ENCODE measurements around the gene SCNM1. TPM values are rescaled to one million over a fixed set of nuclear protein-coding genes. Genes with fewer than 3 reads are reported as not detected.

The SCNM1 gene
- total RNA-seq, 6 experiments from 2014 or later, result 7.5 to 13.2 (median 8.5) TPM

DNA sequence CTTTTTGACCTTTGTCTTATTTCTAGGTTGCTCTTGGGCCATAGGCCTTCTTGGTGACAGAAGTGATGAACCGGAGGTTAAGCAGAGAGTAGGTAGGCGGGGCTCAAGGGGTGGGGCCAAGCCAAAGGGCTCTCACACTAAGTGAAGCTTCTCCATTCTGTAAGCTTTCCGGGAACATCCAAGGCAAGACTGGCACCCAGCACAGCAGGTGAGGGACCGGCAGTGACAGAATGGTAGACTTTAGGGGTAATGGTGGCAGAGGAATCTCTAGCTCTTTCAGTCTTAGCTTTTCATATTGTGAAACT lies 9.5 kb upstream of the SCNM1 start, which contains the start of gene TNFAIP8L2:
TSS of gene TNFAIP8L2 (plus strand) at position 135 of the 305 bp plus-strand sequence. CDS start 2,049 bp downstream, outside the sequence.
- Histone ChIP-seq H3K4me3 (peak within 1 kb of the TSS; percentile 9 to 35 (median 25)), H3K36me3 (peaks cover 0 to 25% (median 16%) of the 10 kb centered on the region in 4 donors), H3K27me3 (no peaks in the 10 kb centered on the region), H3K27ac (peak within 1 kb of the TSS in 2 of 3 donors; percentile 43 to 45), H3K4me1 (no peaks in the 10 kb centered on the region), H3K9me3 (no peaks in the 10 kb centered on the region)
- TF ChIP-seq POLR2A (IDR thresholded peaks at IDR 0.05), result no peak
- TF ChIP-seq, protein P1, sequence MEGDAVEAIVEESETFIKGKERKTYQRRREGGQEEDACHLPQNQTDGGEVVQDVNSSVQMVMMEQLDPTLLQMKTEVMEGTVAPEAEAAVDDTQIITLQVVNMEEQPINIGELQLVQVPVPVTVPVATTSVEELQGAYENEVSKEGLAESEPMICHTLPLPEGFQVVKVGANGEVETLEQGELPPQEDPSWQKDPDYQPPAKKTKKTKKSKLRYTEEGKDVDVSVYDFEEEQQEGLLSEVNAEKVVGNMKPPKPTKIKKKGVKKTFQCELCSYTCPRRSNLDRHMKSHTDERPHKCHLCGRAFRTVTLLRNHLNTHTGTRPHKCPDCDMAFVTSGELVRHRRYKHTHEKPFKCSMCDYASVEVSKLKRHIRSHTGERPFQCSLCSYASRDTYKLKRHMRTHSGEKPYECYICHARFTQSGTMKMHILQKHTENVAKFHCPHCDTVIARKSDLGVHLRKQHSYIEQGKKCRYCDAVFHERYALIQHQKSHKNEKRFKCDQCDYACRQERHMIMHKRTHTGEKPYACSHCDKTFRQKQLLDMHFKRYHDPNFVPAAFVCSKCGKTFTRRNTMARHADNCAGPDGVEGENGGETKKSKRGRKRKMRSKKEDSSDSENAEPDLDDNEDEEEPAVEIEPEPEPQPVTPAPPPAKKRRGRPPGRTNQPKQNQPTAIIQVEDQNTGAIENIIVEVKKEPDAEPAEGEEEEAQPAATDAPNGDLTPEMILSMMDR (IDR thresholded peaks at IDR 0.05), result no peak
- ATAC-seq (peak; percentile 68 to 75 (median 70)), DNase-seq (peak in 2 of 3 donors; percentile 71 to 75)
- 27% methylated on average over 3 of the region's 4 CpGs for WGBS (ENCODE audit: insufficient coverage, low coverage, low lambda C conversion rate, missing lambda C conversion rate)
- intact Hi-C loops (cut with DNase I), result loop anchor here (5.0 to 10.0 kb wide), 2 partner anchors 59 to 132 kb away; no protein-coding TSS in a partner anchor

GRCh38 chr1:151157067-151157531 lies 8.8 kb upstream of the SCNM1 start:
- DNase-seq (no peak), ATAC-seq (peak; percentile 21 to 45 (median 36))
- TF ChIP-seq, protein P1 (IDR thresholded peaks at IDR 0.05), result no peak
- TF ChIP-seq POLR2A (IDR thresholded peaks at IDR 0.05), result no peak
- intact Hi-C loops (cut with DNase I), result loop anchor here (5.0 to 10.0 kb wide), 2 partner anchors 60 to 132 kb away; no protein-coding TSS in a partner anchor
- 34% methylated on average over 2 of the region's 6 CpGs for WGBS (ENCODE audit: insufficient coverage, low coverage, low lambda C conversion rate, missing lambda C conversion rate)
- no peaks in the 10 kb centered on the region for H3K9me3 ChIP-seq
- H3K4me1 ChIP-seq, result no peaks in the 10 kb centered on the region
- H3K27ac ChIP-seq, result peak overlapping the region in 2 of 3 donors; percentile 43 to 45
- H3K4me3 ChIP-seq, result peak overlapping the region; percentile 5 to 35 (median 9)
- H3K27me3 ChIP-seq, result no peaks in the 10 kb centered on the region
- peaks cover 0 to 32% (median 17%) of the 10 kb centered on the region in 4 donors for H3K36me3 ChIP-seq

GRCh38 chr1:151158326-151158725 lies 7.6 kb upstream of the SCNM1 start:
- TF ChIP-seq, protein P1 (IDR thresholded peaks at IDR 0.05), result no peak
- TF ChIP-seq POLR2A (IDR thresholded peaks at IDR 0.05), result no peak
- ATAC-seq (no peak), DNase-seq (no peak)
- Histone ChIP-seq H3K27ac (no peak overlapping the region), H3K4me1 (no peaks in the 10 kb centered on the region), H3K36me3 (peaks cover 0 to 32% (median 17%) of the 10 kb centered on the region in 4 donors), H3K9me3 (no peaks in the 10 kb centered on the region), H3K4me3 (peak overlapping the region in 1 of 3 donors; percentile 35), H3K27me3 (no peaks in the 10 kb centered on the region)
- intact Hi-C loops (cut with DNase I), result loop anchor here (5.0 to 10.0 kb wide), 2 partner anchors 61 to 134 kb away; no protein-coding TSS in a partner anchor
- WGBS (ENCODE audit: insufficient coverage, low coverage, low lambda C conversion rate, missing lambda C conversion rate), result 62% methylated on average over 5 of the region's 5 CpGs

GRCh38 chr1:151158751-151159251 lies 7.1 kb upstream of the SCNM1 start:
- TF ChIP-seq, protein P1 (IDR thresholded peaks at IDR 0.05), result no peak
- TF ChIP-seq POLR2A (IDR thresholded peaks at IDR 0.05), result no peak
- no peaks in the 10 kb centered on the region for H3K4me1 ChIP-seq
- no peaks in the 10 kb centered on the region for H3K9me3 ChIP-seq
- no peak for ATAC-seq
- intact Hi-C loops (cut with DNase I), result loop anchor here (5.0 to 10.0 kb wide), 2 partner anchors 62 to 134 kb away; no protein-coding TSS in a partner anchor
- H3K27me3 ChIP-seq, result no peaks in the 10 kb centered on the region
- H3K4me3 ChIP-seq, result no peak overlapping the region
- no peak for DNase-seq
- peaks cover 0 to 32% (median 17%) of the 10 kb centered on the region in 4 donors for H3K36me3 ChIP-seq
- no peak overlapping the region for H3K27ac ChIP-seq
- WGBS (ENCODE audit: insufficient coverage, low coverage, low lambda C conversion rate, missing lambda C conversion rate), result 61% methylated on average over 6 of the region's 22 CpGs

Data from right lobe of liver (tissue), 6 donors.